Measurements from ENCODE around the gene CCR7. TPM values are rescaled to one million over a fixed set of nuclear protein-coding genes. Genes with fewer than 3 reads are reported as not detected.

CCR7 gene
- total and polyA plus RNA-seq, 2 of the 13 experiments (the other 11 are each of a cell fraction or from before 2014, with no cell fraction given) = 0.04 to 0.53 TPM

- TF ChIP-seq TEF (CRISPR knock-in tag; IDR thresholded peaks at IDR 0.05) (no peak), ZNF510 (CRISPR knock-in tag; IDR thresholded peaks at IDR 0.05; ENCODE audit: low read depth) (no peak), KLF15 (CRISPR knock-in tag; IDR thresholded peaks at IDR 0.05; ENCODE audit: borderline replicate concordance) (no peak), ZNF563 (CRISPR knock-in tag; IDR thresholded peaks at IDR 0.05) (no peak), ZNF496 (CRISPR knock-in tag; IDR thresholded peaks at IDR 0.05; ENCODE audit: insufficient replicate concordance) (no peak), ZBTB21 (CRISPR knock-in tag; IDR thresholded peaks at IDR 0.05) (no peak), ZMYM4 (CRISPR knock-in tag; IDR thresholded peaks at IDR 0.05) (no peak), ZMYM3 (CRISPR knock-in tag; IDR thresholded peaks at IDR 0.05) (peak; percentile 61), ZFP90 (CRISPR knock-in tag; IDR thresholded peaks at IDR 0.05; ENCODE audit: borderline replicate concordance) (no peak), ZNF121 (CRISPR knock-in tag; IDR thresholded peaks at IDR 0.05) (no peak), SSRP1 (CRISPR knock-in tag; IDR thresholded peaks at IDR 0.05) (no peak), ZNF484 (CRISPR knock-in tag; IDR thresholded peaks at IDR 0.05; ENCODE audit: borderline replicate concordance, low read depth) (no peak), ZNF7 (CRISPR knock-in tag; IDR thresholded peaks at IDR 0.05) (no peak), KDM5B (CRISPR knock-in tag; IDR thresholded peaks at IDR 0.05; ENCODE audit: borderline replicate concordance) (no peak), ZNF781 (CRISPR knock-in tag; IDR thresholded peaks at IDR 0.05; ENCODE audit: borderline replicate concordance, not compliant biosample characterization) (no peak), FOXA3 (CRISPR knock-in tag; IDR thresholded peaks at IDR 0.05) (0 out of 2 replicates have a peak, but pooled peaks have one; percentile 32), HNRNPUL1 (IDR thresholded peaks at IDR 0.05; ENCODE audit: low read depth, low read length) (no peak), TBP (CRISPR knock-in tag; IDR thresholded peaks at IDR 0.05) (no peak)
- TF ChIP-seq, protein P1, sequence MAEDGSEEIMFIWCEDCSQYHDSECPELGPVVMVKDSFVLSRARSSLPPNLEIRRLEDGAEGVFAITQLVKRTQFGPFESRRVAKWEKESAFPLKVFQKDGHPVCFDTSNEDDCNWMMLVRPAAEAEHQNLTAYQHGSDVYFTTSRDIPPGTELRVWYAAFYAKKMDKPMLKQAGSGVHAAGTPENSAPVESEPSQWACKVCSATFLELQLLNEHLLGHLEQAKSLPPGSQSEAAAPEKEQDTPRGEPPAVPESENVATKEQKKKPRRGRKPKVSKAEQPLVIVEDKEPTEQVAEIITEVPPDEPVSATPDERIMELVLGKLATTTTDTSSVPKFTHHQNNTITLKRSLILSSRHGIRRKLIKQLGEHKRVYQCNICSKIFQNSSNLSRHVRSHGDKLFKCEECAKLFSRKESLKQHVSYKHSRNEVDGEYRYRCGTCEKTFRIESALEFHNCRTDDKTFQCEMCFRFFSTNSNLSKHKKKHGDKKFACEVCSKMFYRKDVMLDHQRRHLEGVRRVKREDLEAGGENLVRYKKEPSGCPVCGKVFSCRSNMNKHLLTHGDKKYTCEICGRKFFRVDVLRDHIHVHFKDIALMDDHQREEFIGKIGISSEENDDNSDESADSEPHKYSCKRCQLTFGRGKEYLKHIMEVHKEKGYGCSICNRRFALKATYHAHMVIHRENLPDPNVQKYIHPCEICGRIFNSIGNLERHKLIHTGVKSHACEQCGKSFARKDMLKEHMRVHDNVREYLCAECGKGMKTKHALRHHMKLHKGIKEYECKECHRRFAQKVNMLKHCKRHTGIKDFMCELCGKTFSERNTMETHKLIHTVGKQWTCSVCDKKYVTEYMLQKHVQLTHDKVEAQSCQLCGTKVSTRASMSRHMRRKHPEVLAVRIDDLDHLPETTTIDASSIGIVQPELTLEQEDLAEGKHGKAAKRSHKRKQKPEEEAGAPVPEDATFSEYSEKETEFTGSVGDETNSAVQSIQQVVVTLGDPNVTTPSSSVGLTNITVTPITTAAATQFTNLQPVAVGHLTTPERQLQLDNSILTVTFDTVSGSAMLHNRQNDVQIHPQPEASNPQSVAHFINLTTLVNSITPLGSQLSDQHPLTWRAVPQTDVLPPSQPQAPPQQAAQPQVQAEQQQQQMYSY (CRISPR knock-in tag; IDR thresholded peaks at IDR 0.05) = no peak
- TF ChIP-seq, protein P2, sequence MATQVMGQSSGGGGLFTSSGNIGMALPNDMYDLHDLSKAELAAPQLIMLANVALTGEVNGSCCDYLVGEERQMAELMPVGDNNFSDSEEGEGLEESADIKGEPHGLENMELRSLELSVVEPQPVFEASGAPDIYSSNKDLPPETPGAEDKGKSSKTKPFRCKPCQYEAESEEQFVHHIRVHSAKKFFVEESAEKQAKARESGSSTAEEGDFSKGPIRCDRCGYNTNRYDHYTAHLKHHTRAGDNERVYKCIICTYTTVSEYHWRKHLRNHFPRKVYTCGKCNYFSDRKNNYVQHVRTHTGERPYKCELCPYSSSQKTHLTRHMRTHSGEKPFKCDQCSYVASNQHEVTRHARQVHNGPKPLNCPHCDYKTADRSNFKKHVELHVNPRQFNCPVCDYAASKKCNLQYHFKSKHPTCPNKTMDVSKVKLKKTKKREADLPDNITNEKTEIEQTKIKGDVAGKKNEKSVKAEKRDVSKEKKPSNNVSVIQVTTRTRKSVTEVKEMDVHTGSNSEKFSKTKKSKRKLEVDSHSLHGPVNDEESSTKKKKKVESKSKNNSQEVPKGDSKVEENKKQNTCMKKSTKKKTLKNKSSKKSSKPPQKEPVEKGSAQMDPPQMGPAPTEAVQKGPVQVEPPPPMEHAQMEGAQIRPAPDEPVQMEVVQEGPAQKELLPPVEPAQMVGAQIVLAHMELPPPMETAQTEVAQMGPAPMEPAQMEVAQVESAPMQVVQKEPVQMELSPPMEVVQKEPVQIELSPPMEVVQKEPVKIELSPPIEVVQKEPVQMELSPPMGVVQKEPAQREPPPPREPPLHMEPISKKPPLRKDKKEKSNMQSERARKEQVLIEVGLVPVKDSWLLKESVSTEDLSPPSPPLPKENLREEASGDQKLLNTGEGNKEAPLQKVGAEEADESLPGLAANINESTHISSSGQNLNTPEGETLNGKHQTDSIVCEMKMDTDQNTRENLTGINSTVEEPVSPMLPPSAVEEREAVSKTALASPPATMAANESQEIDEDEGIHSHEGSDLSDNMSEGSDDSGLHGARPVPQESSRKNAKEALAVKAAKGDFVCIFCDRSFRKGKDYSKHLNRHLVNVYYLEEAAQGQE (IDR thresholded peaks at IDR 0.05; ENCODE audit: borderline replicate concordance in 1 of 2, low read depth in 1 of 2, low read length in 2 of 2) = no peak
- TF ChIP-seq, protein P3, sequence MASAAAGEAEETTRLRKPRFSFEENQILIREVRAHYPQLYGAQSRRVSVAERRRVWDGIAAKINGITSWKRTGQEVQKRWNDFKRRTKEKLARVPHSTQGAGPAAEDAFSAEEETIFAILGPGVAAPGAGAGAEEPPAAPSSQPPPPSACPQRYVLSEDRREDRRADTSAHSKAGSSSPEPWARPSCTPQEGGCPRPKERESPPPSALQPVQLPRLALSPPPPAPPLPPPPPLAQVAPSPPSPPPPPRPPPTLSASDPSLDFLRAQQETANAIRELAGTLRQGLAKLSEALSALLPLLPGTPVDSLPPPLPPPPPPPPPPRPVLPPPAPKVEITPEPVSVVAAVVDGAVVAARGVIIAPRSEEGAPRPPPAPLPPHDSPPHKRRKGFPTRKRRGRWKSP (CRISPR knock-in tag; IDR thresholded peaks at IDR 0.05) = no peak
These were observed 24.0 kb downstream of the CCR7 start (continued) for GRCh38 chr17:40541060-40541872.
